Jurkat, Clone E6-1 (cell line): ENCODE data around the gene RNLS.
"Not testable (repeated sequence)": the region's sequence is repeated elsewhere in the genome, so short reads cannot be mapped to it uniquely, and the experiment has no call there.

Experiments used
- DNase-seq: peaks from one replicate; pipeline ENCODE4 v3.0.0-alpha.2; 2011; ENCODE audit warnings: low read depth, low spot score
- H3K4me3 ChIP-seq: 2 replicates; pipeline ENCODE4 v1.5.1; 2011; ENCODE audit warnings: mild to moderate bottlenecking, low read length, control low read depth, moderate library complexity

Gene RNLS

DNA sequence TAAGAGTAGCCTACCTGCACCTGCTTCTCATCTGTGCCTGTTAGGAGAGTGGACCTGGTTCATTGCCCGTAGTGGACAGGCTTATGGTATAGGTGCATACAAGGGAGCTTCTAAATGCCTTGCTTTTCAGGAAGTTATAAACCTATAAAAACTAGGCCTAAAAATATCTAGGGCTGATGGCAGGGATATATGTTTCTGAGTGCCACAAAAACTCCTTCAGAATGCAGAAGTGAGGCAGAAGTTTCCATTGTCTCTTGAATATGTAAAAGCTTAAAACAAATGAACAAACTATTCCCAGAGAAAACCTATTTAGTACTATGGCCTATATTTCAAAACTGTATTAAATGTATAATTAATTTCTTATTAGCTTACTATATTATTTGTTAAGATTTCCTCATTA is 91.8 kb downstream of the RNLS start:
- DNase-seq = no peak
- H3K4me3 ChIP-seq = no peak overlapping the region

GRCh38 chr10:88490231-88490980 is 92.7 kb downstream of the RNLS start:
- DNase-seq = peak; percentile 63
- no peak overlapping the region for H3K4me3 ChIP-seq

- no peak for DNase-seq
These were observed 94.0 kb downstream of the RNLS start for GRCh38 chr10:88489107-88489506.

DNA sequence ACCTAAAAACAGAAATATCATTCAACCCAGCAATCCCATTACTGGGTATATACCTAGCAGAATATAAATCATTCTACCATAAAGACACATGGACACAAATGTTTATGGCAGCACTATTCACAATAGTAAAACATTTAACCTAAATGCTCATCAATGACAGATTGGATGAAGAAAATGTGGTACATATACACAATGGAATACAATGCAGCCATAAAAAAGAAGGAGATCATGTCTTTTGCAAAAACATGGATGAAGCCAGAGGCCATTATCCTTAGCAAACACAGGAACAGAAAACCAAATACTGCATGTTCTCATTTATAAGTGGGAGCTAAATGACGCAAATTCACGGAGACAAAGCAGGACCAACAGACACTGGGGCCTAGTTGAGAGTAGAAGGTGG is 96.3 kb downstream of the RNLS start:
- not testable (repeated sequence) for H3K4me3 ChIP-seq, DNase-seq

More at GRCh38 chr10:88489107-88489506, 94.0 kb downstream of the RNLS start:
- H3K4me3 ChIP-seq = no peak overlapping the region

DNA sequence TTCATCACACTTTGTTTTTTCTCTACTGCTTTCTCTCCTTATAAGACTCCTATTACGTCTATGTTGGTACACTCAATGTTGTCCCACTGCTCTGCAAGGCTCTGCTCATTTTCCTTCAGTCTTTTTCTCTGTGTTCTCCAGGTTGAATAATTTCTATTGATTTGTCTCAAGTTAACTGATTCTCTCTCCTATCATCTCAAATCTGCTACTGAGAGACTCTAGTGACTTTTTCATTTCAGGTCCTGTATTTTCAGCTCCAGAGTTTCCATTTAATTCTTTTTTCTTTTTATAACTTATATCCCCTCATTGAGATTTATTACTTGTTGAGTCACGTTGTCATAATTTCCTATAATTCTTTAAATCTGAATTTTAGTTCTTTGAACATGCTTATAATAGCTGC is 100.9 kb downstream of the RNLS start:
- no peak for DNase-seq
- no peak overlapping the region for H3K4me3 ChIP-seq

DNA sequence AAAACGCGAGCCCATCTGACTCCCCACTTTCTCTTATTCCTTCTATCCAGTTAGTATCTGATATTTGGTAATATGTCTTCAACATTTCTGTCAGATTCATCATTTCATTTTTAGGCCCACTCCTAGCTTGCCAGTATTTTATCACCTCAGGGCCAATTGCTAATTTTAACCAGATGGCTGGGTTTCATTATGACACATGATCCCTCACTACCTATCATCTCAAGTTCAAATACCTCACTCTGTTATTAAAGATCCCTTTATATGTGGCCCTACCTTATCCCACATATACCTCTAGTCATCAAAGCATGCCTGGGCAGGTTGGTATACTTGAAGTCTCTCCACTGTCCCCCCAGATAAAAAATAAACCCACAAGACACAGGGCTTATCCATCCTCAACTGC is 104.9 kb downstream of the RNLS start:
- no peak for DNase-seq
- no peak overlapping the region for H3K4me3 ChIP-seq

DNA sequence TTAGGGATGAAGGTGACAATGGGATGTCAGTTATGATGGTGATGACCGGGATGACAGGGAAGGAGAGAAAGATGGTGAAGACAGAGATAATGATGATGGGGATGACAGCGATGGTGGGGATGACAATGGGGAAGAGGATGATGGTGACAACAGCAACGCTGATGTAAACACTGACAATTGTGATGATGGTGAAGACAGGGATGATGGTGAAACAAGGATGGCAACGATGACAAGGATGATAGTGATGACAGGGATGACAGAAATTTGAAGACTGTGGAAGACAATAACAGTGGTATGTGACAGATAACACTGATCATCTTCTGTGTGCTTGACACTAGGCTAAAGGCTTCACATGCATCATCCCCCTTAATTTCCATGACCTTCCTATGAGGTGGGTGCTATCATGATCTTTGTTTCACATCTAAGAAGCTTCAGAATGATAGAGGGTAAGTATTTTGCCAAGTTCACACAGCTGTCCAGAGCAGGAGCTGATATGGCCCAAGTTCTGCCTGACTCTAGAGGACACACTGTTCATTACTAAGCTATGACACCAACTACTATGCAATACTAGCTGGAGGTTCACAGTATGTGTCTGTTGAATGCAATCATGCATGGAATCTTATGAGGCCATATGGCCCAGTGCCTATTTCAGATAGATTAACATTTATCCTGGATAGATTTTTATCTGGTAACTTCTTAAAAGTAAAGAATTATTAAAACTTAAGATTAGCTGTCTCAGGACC is 105.6 kb downstream of the RNLS start:
- no peak for DNase-seq
- H3K4me3 ChIP-seq = no peak overlapping the region

DNA sequence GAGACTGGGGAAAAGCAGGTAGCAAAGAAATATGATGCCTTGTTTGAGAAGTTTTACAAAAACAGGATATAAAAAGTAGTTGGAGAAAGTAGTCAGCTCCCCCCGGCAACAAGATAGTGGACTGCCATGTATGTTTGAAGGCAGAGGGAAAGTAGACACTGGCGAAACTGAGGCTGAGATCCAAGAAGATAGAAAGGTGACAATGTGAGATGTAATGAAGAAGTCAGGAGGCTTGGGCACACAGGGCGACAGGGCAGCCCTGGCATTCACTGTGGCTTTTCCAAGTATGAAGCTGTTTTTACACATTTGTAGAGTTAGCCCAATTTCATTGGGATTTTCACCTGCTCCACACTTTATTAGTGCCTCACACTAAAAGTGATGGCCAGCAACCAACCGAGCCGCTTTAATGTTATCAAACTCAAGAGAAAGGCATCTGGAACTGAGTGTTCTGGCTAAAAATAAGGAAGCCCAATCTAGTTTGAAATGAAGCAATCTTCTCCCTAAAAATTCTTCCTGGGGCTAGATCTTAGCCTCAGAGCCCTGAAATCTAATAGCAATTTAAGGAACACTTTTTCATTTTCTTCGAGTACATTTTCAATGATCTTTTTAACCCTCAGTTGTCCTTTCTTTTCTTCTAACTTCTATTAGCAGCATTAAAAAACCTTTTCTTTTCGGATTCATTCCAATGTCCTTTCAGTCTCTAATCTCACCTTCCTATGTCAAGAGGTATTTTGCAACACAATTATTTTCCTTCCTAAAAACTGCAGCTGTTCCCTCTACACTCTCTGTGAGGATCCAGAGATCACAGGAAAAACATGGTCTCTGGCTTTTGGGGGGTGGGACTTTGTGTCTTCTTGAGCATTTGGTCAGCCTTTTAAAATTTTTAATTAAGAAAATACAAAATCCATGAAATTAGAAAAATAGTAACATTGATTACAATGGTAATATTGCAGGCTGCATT is 108.0 kb downstream of the RNLS start:
- DNase-seq = no peak
- H3K4me3 ChIP-seq = no peak overlapping the region

GRCh38 chr10:88473989-88474883 is 108.9 kb downstream of the RNLS start:
- DNase-seq = no peak

GRCh38 chr10:88472540-88472939 is 110.6 kb downstream of the RNLS start:
- no peak overlapping the region for H3K4me3 ChIP-seq
- peak; percentile 17 for DNase-seq

More at GRCh38 chr10:88473989-88474883, 108.9 kb downstream of the RNLS start:
- no peak overlapping the region for H3K4me3 ChIP-seq

- DNase-seq = no peak
- no peak overlapping the region for H3K4me3 ChIP-seq
These were observed 111.2 kb downstream of the RNLS start for GRCh38 chr10:88471899-88472298.

DNA sequence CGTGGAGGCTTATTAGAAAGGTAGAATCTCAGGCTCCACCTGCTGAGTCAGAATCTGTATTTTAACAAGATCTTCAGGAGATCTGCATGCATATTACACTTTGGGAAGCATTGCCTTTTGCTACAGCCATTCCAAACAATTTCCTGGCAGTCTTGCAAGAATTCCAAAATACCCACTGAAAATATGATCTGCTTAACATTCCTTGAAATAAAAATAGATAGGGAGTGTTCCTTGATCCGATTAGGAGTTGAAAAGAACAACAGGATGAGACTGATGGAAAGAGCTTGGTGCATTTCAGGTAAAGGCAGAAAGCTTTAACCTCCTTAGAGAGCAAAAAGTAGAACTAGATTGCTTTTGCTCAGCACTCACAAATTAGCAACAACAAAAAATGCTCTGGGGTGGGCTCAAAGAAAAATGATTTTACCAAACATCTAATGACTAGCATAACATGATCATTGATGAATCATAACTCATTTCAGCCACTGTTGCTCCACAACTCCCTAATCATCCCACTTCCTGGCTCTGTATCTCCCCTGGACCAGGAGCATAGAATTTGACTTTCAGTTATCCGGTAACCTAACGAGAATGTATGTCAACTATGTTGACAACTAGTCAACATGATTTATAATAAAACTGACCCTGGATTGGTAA is 115.2 kb downstream of the RNLS start:
- DNase-seq = no peak

DNA sequence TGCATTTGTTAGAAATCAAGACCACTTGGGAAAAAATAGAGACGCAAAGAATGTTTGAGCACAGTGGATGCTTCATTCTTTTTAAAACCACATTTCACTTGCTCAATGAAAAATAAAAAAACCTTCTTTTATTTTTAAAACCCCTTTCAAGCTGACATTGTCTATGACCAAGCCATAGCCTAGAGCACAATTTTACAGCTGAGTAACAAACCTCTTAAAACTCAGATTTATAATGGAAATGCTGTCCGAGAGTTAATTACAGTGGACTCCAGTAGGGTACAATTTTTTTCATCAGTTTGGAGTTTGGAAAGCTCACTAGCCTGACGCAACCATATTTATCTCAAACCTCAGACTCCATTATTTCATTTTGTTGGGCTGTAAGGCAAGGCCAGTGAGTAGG is 116.3 kb downstream of the RNLS start:
- no peak for DNase-seq

More for the DNA sequence above, 115.2 kb downstream of the RNLS start:
- no peak overlapping the region for H3K4me3 ChIP-seq

DNA sequence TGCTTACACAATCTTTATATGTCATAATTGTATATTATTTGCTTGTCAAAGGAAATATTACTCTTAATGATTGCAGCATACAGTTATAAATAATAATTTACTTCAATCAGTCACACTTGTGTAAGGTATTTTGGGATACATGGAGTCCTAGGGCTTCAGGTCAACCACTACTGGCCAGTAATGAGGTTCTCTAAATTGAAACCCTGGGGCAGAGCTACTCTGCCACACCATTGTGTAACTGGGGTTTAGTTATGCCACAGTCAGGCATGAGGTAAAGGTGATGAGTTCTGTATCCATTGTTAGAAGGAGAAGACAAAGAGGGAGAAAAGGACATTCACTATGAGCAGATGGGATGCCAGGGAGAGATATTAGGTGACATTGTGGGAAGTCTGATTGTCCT is 117.4 kb downstream of the RNLS start:
- no peak overlapping the region for H3K4me3 ChIP-seq
- no peak for DNase-seq

More for the DNA sequence above, 116.3 kb downstream of the RNLS start:
- H3K4me3 ChIP-seq = no peak overlapping the region

DNA sequence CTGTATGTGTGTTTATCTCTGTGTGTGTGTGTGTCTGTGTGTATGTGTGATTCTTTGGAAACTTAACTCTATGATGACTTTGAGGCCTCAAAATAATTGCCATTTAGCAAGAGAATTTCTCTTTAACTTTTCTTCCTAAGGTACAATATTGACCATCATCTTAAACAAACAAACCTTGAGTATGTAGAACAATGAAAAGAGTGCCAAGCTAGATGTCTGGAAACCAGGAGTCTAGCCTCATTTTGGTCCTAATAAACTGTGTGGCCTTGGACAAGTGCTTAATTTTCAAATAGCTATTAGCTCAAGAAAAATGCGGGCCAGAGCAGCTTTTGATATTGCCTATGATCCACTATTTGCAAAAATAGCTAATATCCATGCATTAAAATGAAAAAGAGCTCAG is 119.3 kb downstream of the RNLS start:
- no peak overlapping the region for H3K4me3 ChIP-seq
- DNase-seq = no peak

DNA sequence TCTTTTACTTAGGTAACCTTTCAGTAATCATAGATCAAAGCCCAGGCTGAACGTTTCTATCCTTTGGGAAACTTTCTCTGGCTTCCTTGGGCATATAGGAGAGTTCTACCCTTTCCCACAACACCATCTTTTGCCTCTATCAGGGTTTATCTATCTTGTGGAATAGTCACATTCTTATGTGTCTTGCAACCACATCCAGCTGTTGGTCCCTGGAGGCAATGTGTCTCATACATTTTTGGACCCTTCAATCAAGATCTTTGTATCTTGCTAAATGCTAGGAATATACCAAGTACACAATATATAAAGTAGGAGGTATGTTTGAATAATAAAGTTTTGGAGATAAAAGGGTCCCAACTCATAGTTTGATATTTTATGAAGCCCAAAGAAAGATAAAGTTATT is 121.7 kb downstream of the RNLS start:
- DNase-seq = no peak
- H3K4me3 ChIP-seq = no peak overlapping the region

GRCh38 chr10:88459530-88459929 is 123.6 kb downstream of the RNLS start:
- H3K4me3 ChIP-seq = no peak overlapping the region
- no peak for DNase-seq

DNA sequence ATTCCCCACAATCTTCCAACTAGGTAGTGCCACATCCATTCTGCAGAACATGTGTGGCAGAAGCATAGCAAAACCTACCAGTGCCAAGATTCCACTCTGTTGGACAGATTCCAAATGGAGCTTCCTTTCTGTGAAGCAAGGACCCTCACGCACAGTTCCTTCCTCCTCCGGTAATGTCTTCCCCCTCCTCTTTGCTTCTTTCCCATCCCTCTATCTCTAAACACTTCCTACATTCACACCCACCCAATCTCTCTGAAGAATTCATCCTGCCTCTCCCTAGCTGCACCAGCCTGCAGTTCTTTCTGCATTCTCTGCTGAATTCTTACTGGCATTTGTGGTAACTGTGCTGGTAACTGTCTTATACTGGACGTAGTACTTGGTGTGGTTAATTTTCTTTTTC is 124.9 kb downstream of the RNLS start:
- H3K4me3 ChIP-seq = no peak overlapping the region
- DNase-seq = no peak
